Measurements from ENCODE around the gene PROX2. TPM values are rescaled to one million over a fixed set of nuclear protein-coding genes. Genes with fewer than 3 reads are reported as not detected.

The PROX2 gene
- total RNA-seq, 4 donors from 2014 or later: not detected

GRCh38 chr14:74859757-74860552 is 16.0 kb downstream of the PROX2 start:
- H3K36me3 ChIP-seq: no peaks in the 10 kb centered on the region
- H3K4me3 ChIP-seq: no peak overlapping the region
- H3K27ac ChIP-seq: no peak overlapping the region
- H3K9me3 ChIP-seq: no peaks in the 10 kb centered on the region
- no peak for DNase-seq
- peaks cover 0 to 14% (median 0%) of the 10 kb centered on the region in 4 donors for H3K4me1 ChIP-seq
- no peaks in the 10 kb centered on the region for H3K27me3 ChIP-seq
- TF ChIP-seq CTCF (IDR thresholded peaks at IDR 0.05): no peak
- TF ChIP-seq POLR2A (IDR thresholded peaks at IDR 0.05): no peak

- no peak overlapping the region for H3K27ac ChIP-seq
- H3K36me3 ChIP-seq: no peaks in the 10 kb centered on the region
- peaks cover 0 to 28% (median 0%) of the 10 kb centered on the region in 4 donors for H3K4me1 ChIP-seq
- H3K4me3 ChIP-seq: no peak overlapping the region
- TF ChIP-seq POLR2A (IDR thresholded peaks at IDR 0.05) (no peak), CTCF (IDR thresholded peaks at IDR 0.05) (no peak)
- no peaks in the 10 kb centered on the region for H3K9me3 ChIP-seq
- H3K27me3 ChIP-seq: no peaks in the 10 kb centered on the region
- no peak for DNase-seq
Measured at GRCh38 chr14:74858022-74858421, 17.9 kb downstream of the PROX2 start.

GRCh38 chr14:74856366-74856765 is 19.6 kb downstream of the PROX2 start:
- Histone ChIP-seq H3K4me3 (no peak overlapping the region), H3K9me3 (no peaks in the 10 kb centered on the region), H3K27ac (no peak overlapping the region), H3K4me1 (peaks cover 0 to 29% (median 0%) of the 10 kb centered on the region in 4 donors), H3K36me3 (no peaks in the 10 kb centered on the region), H3K27me3 (no peaks in the 10 kb centered on the region)
- DNase-seq: no peak
- TF ChIP-seq CTCF (IDR thresholded peaks at IDR 0.05) (no peak), POLR2A (IDR thresholded peaks at IDR 0.05) (no peak)

- peaks cover 0 to 29% (median 0%) of the 10 kb centered on the region in 4 donors for H3K4me1 ChIP-seq
- no peaks in the 10 kb centered on the region for H3K27me3 ChIP-seq
- TF ChIP-seq POLR2A (IDR thresholded peaks at IDR 0.05) (no peak), CTCF (IDR thresholded peaks at IDR 0.05) (no peak)
- no peak overlapping the region for H3K27ac ChIP-seq
- H3K4me3 ChIP-seq: no peak overlapping the region
- H3K36me3 ChIP-seq: no peaks in the 10 kb centered on the region
- peak in 1 of 3 donors; percentile 53 for DNase-seq
- no peaks in the 10 kb centered on the region for H3K9me3 ChIP-seq
Measured at GRCh38 chr14:74855945-74856344, 20.0 kb downstream of the PROX2 start.

- no peak overlapping the region for H3K27ac ChIP-seq
- no peak for DNase-seq
- no peak overlapping the region for H3K4me3 ChIP-seq
- TF ChIP-seq POLR2A (IDR thresholded peaks at IDR 0.05) (no peak), CTCF (IDR thresholded peaks at IDR 0.05) (no peak)
- peaks cover 0 to 24% (median 0%) of the 10 kb centered on the region in 4 donors for H3K4me1 ChIP-seq
- no peaks in the 10 kb centered on the region for H3K9me3 ChIP-seq
- H3K27me3 ChIP-seq: no peaks in the 10 kb centered on the region
- H3K36me3 ChIP-seq: no peaks in the 10 kb centered on the region
Measured at GRCh38 chr14:74855021-74855420, 20.9 kb downstream of the PROX2 start.
